NCI-H345 (cell line): Measurements from ENCODE around the gene IFNL2.
"Not testable (repeated sequence)": the region's sequence is repeated elsewhere in the genome, so short reads cannot be mapped to it uniquely, and the experiment has no call there.

ENCODE experiments used
- DNase-seq: peaks from one replicate; lab custom pipeline; 2025; lab: John Stamatoyannopoulos, UW

IFNL2 gene

GRCh38 chr19:39268085-39268484, at the start of gene IFNL2:
Gene IFNL2 (plus strand): TSS chr19:39268396. CDS start chr19:39268569, 173 bp downstream.
- not testable (repeated sequence) for DNase-seq

- DNase-seq = not testable (repeated sequence)
Measured at GRCh38 chr19:39219108-39219507, 49.1 kb upstream of the IFNL2 start.

- DNase-seq = no peak
Measured at GRCh38 chr19:39223703-39224279, 44.4 kb upstream of the IFNL2 start.

GRCh38 chr19:39224910-39225309, 43.3 kb upstream of the IFNL2 start:
- no peak for DNase-seq

- DNase-seq = no peak
Measured at GRCh38 chr19:39230096-39230764, 38.0 kb upstream of the IFNL2 start.

GRCh38 chr19:39232708-39233107, 35.5 kb upstream of the IFNL2 start:
- no peak for DNase-seq

- DNase-seq = no peak
Measured at GRCh38 chr19:39236527-39236926, 31.7 kb upstream of the IFNL2 start.

- peak; percentile 47 for DNase-seq
Measured at GRCh38 chr19:39237200-39238184, 30.7 kb upstream of the IFNL2 start.

GRCh38 chr19:39238209-39238608, 30.0 kb upstream of the IFNL2 start:
- DNase-seq = no peak

GRCh38 chr19:39238944-39239343, 29.3 kb upstream of the IFNL2 start:
- no peak for DNase-seq

GRCh38 chr19:39240421-39240820, 27.8 kb upstream of the IFNL2 start:
- DNase-seq = no peak

GRCh38 chr19:39243741-39244140, 24.5 kb upstream of the IFNL2 start:
- not testable (repeated sequence) for DNase-seq

- DNase-seq = not testable (repeated sequence)
Measured at GRCh38 chr19:39244410-39245100, 23.6 kb upstream of the IFNL2 start, which contains the start of gene IFNL3. Gene IFNL3 (minus strand): TSS chr19:39245006. CDS start chr19:39244967, 39 bp downstream.

GRCh38 chr19:39245166-39245565, 23.0 kb upstream of the IFNL2 start:
- not testable (repeated sequence) for DNase-seq

GRCh38 chr19:39246951-39247669, 21.1 kb upstream of the IFNL2 start:
- DNase-seq = peak; percentile 69

GRCh38 chr19:39247701-39248664, 20.2 kb upstream of the IFNL2 start:
- peak; percentile 25 for DNase-seq

- no peak for DNase-seq
Measured at GRCh38 chr19:39248806-39249205, 19.4 kb upstream of the IFNL2 start, which contains the start of gene IFNL4. Gene IFNL4 (minus strand): TSS chr19:39248856.

GRCh38 chr19:39251081-39251480, 17.1 kb upstream of the IFNL2 start:
- no peak for DNase-seq

GRCh38 chr19:39251846-39252245, 16.4 kb upstream of the IFNL2 start:
- no peak for DNase-seq

- DNase-seq = no peak
Measured at GRCh38 chr19:39252458-39252857, 15.7 kb upstream of the IFNL2 start.
